NCI-H1930 (cell line): Measurements from ENCODE around the gene TRMT61A.
"Not testable (repeated sequence)": the region's sequence is repeated elsewhere in the genome, so short reads cannot be mapped to it uniquely, and the experiment has no call there.

ENCODE experiments used
- DNase-seq, 2 experiments: peaks; one replicate each; lab custom pipeline; 2025; lab: John Stamatoyannopoulos, UW

The TRMT61A gene

GRCh38 chr14:103509864-103510723 is 18.9 kb upstream of the TRMT61A start:
- no peak for DNase-seq

DNA sequence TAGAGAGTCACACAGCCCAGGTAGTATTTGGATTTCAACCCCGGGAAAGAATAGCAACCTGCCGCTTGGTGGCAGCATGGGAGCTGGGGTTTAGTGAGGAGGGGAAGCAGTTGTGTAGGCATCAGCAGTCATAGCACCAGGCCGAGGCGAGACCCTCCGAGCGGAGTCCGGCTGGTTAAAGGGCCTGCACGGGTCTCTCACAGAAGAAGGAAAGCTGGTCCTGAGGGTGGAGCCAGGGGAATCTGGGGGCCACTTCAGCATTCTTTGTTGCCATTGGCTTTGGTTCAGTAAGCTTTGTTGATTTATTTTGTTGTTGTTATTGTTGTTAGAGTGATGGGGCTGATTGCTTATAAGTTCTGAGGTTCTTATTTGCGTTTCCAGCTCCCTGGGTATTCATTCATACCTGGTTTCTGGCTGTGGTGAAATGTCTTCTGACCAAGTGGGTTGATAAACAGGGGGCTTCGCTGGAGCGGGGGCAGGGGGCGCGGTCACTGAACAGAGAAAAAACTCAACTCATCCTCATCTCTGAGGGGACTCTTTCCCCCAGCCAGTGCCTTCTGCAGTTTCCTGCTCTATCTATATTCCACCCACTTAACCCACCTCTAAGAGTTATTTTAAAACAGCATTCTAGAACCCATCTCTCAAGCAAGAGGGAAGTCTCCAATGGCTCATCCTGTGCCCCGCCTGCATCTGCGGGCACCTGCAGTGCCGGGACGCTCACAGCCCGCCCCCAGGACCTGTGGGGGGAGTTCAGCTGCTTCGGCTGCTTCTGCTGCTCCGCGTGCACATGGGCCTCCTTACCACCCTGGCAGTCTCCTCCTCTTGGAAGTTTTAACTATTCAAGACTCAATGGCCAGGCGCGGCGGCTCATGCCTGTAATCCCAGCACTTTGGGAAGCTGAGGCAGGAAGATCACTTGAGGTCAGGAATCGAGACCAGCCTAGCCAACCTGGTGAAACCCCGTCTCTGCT is 18.0 kb upstream of the TRMT61A start:
- no peak for DNase-seq

- not testable (repeated sequence) for DNase-seq
Measured at GRCh38 chr14:103512180-103512579, 16.8 kb upstream of the TRMT61A start.

DNA sequence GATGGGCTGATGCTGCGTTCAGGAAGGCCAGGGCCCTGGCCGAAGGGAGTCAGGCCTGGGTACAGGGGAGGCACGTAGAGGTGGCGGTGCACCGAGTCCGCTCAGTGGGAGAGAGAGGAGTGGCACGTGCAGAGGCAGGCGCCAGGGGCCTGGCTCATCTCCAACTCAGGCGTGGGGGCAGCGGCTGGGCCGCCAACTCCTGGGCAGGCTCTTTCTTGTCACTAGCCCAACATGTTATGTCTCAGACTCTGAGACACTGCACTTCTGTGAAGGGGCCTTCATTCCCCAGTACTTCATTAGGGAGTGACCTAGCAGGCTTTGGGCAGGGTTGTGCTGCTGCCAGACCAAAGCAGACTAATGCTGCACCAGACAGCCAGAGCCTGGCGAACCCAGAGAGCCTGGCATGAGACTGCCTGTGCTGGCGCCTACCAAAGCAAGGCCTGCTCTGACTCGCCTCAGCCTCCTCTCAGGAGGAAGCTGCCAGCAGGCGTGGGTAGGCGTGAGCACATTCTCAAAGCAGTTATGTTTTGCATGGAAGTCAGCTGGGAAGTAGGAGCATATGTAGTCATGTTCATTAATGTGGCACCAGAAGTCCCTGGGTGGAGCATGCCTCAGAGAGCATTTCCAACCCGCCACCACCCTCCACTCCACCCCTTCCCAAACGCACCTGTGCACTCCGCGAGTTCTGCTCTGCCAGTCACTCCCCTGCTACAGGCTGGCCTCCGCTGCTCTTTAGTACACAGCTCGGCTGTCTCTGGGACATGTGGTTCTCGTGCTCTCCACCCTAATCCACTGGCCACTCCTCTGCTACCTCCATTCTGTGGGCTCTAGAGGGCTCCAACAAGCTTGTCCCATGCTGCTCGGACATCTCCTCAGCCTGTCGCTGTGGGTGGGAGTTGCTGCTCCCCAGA is 16.0 kb upstream of the TRMT61A start:
- DNase-seq, result no peak

- DNase-seq, result no peak
Measured at GRCh38 chr14:103514596-103515421, 14.2 kb upstream of the TRMT61A start.

GRCh38 chr14:103516426-103517173 is 12.4 kb upstream of the TRMT61A start:
- DNase-seq, result no peak

DNA sequence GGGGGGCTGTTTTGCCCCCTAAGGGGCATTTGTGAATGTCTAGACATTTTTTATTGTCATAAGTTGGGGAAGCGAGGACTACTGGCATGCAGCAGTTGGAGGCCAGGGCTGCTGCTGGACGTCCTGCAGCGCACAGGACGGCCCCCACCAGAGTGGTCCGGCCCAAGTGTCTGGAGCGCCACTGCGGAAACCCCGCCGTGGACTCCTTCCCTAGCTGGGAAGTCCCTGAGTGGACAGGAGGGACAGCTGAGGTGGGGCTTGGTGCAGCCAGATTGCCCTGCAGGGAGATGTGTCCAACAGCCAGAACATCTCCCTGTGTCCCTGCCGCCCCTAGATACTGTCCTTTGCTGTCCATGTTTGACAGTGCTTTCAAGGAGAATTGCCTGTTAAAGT is 11.8 kb upstream of the TRMT61A start:
- DNase-seq, result no peak

GRCh38 chr14:103517721-103518421 is 11.1 kb upstream of the TRMT61A start:
- no peak for DNase-seq

DNA sequence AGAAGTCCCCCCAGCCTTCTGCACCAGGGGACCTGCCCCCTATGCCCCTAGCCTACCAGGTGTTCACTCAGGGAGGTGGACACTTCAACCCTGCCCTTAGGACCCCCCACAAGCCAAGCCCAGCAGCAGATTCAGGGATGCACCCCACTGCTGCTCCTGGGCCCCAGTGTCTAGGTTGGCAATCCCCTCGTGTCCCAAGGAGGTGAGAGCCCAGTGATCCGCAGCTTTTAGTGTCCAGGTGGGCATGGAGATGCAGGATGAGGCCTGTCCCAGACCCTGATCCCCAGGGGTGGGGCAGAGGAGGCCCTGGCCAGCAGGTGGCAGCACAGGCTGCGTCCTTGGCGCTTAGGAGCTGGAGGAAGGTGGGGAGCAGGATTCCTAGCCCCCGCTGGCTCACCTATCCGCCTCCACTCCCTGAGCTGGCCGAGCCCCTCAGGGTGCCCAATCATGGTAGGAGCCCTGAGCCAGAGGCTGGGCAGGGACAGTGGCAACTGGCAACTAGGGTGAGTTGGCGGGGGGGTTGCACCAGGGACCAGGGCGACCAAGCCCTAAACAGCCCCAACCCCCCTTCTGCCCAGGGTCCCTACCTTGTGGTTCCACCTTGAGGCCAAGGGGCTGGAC is 10.5 kb upstream of the TRMT61A start:
- DNase-seq, result peak; percentile 10 to 42

DNA sequence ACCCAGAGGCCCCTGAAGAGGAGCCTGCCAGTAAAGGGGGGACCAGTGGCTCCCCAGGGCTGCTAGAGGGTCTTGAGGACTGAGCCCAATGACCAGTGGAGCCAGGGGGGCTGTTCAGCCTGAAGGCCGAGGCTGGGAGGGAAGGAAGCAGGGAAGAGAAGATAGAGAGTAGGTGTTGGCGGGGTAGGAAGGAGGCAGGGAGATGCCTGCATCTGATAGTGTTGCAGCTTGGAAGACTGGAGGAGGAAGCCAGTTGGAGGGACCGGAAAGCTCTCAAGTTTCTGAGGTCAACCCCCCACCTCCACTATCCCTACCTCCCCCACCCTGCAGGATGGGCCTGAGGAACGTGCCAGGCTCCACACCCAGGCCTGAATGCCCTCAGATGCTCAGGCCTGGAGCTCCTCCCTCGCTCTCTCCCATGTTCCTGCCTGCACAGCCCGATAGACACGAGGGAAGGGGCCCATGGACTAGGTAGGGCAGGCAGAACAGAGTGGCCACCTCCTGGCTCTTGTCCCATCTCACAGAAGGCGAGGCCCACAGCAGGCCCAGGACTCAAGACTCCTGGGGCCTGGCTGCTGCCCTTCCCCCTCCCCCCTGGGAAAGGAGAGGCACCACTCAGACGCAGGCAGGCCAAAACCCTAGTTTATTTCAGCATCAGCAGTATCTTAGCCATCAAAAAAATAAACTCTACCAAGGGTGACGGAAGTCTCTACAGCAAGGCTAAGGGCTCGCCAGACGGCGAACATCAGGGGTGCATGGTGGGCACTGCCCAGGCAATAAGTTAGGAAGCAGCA is 9.8 kb upstream of the TRMT61A start:
- DNase-seq, result no peak

DNA sequence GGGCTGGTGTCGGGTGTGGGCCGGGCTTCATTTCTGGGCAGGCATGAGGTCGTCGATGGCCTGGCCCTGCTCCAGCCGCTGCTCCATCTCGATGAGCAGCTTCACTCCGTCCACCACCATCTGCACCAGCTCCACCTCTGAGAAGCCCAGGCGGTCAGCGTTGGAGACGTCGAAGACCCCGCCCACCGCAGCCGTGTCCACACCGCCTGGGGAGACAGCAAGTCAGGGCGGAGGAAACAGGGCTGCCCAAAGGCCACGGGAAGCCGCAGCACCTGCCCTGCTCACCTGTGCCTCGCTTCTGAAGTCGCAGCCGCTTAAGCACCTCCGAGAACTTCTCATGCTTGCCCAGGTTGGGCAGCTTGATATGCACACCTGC is 9.2 kb upstream of the TRMT61A start:
- DNase-seq, result no peak

DNA sequence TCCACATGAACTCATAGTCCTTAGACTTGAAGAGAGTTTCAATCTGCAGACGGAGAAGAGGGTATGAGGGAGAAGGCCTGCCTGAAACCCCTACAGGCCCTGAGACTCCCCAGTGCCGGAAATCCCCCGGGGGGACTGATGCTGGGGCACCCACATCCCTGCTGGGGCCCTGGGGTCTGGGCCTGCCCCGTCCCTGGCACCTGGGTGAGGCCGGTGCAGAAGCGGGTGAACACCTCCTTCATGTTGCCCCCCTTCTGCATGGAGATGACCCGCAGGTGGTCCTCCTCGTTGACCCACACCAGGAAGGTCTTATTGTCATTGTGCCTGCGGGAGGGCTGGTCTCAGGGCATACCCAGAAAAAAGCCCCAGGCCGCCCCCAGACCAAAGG is 8.7 kb upstream of the TRMT61A start:
- no peak for DNase-seq

DNA sequence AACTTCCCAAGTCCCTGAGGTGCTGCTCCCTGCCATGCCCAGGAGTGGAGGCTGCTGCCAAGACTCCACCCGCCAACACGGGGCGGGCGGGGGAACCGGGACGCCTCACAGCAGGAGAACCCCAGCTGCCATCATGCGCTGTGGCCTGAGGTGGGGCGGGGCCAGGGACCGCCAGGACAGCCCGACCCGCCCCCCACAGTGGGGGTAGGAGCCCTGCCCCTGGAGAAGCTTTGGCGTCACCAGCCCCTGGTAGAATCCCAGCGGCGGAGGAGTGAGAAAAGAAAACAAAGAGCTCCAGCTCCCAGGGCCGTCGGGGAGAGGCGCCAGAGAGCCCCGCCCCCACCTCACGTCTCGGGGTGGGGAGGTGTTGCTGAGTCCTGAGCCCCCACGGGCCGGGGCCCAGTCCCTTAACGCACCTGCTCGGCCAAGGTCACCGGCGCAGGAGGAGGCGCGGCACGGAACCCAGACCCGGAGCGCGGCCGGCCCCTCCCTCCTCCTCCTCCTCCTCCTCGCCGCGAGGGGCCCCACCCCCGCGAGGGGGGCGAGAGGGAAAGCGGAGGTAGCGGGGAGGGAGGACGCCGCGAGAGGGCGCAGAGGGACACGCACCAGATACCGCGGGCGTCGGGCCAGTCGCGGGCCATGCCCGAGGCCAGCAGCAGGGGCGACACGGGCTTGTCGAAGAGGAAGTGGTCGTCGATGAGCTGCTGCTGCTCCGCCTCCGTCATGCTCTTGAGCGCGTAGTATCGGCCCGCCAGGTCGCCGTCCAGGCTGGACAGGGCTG is 8.1 kb upstream of the TRMT61A start:
- no peak for DNase-seq

GRCh38 chr14:103521438-103521950 is 7.5 kb upstream of the TRMT61A start:
- DNase-seq, result no peak

GRCh38 chr14:103521951-103522563 is 6.9 kb upstream of the TRMT61A start:
- DNase-seq, result peak in 1 of 2 experiments; percentile 23

GRCh38 chr14:103522649-103523574 is 6.1 kb upstream of the TRMT61A start, which contains the start of gene CKB:
Gene CKB (minus strand): TSS chr14:103522830. CDS start chr14:103522493, 337 bp downstream.
- peak; percentile 68 to 77 for DNase-seq
